Activated CD8-positive, alpha-beta memory T cell treated with anti-CD3 and anti-CD28 coated beads for 36 hours (primary cell): Measurements from ENCODE around the gene PLLP. TPM values are rescaled to one million over a fixed set of nuclear protein-coding genes. Genes with fewer than 3 reads are reported as not detected.

Experiments used
- CTCF ChIA-PET: fragments of 350-600 bp; sonication (Branson Sonifier 250); formaldehyde crosslinking; loops from one replicate; lab custom pipeline; 2021; ENCODE audit warnings: antibody characterized with exemption; lab: Charles Lee
- POLR2A ChIA-PET: fragments of 350-600 bp; sonication (Branson Sonifier 250); formaldehyde crosslinking; loops from one replicate; lab custom pipeline; 2021; ENCODE audit warnings: antibody characterized with exemption; lab: Charles Lee
- total RNA-seq, 2 experiments: library from RNA; stranded (reverse); gene quantifications; one replicate each; pipeline ENCODE4 v1.2.3, GENCODE V29; 2021

Gene PLLP
- total RNA-seq, 2 experiments from 2014 or later: 0.17 to 0.38 TPM

GRCh38 chr16:57263541-57264351 is 20.7 kb downstream of the PLLP start:
- ChIA-PET CTCF (no interaction called here), POLR2A (no interaction called here)

- ChIA-PET CTCF (no interaction called here), POLR2A (no interaction called here)
Measured at GRCh38 chr16:57262841-57263540, 21.5 kb downstream of the PLLP start.

- CTCF ChIA-PET: no interaction called here
- POLR2A ChIA-PET: no interaction called here
Measured at GRCh38 chr16:57261806-57262205, 22.7 kb downstream of the PLLP start.

- POLR2A ChIA-PET: no interaction called here
- CTCF ChIA-PET: interaction anchor here (1.1 kb wide), 1 partner anchor 39 kb away, joined by 5 read pairs; no protein-coding TSS in a partner anchor
Measured at GRCh38 chr16:57260294-57260929, 24.1 kb downstream of the PLLP start.

- ChIA-PET CTCF (no interaction called here), POLR2A (no interaction called here)
Measured at GRCh38 chr16:57258910-57259475, 25.5 kb downstream of the PLLP start.

- CTCF ChIA-PET: no interaction called here
- POLR2A ChIA-PET: no interaction called here
Measured at GRCh38 chr16:57258226-57258909, 26.1 kb downstream of the PLLP start.

GRCh38 chr16:57257455-57258070 is 26.9 kb downstream of the PLLP start:
- ChIA-PET POLR2A (no interaction called here), CTCF (no interaction called here)

GRCh38 chr16:57256601-57257395 is 27.7 kb downstream of the PLLP start:
- ChIA-PET POLR2A (no interaction called here), CTCF (no interaction called here)

- POLR2A ChIA-PET: no interaction called here
- CTCF ChIA-PET: no interaction called here
Measured at GRCh38 chr16:57255686-57256415, 28.6 kb downstream of the PLLP start.

- ChIA-PET CTCF (interaction anchor here (0.7 kb wide), 1 partner anchor 267 kb away, joined by 3 read pairs; no protein-coding TSS in a partner anchor), POLR2A (no interaction called here)
Measured at GRCh38 chr16:57253466-57253865, 31.0 kb downstream of the PLLP start.

GRCh38 chr16:57252148-57252721 is 32.2 kb downstream of the PLLP start:
- POLR2A ChIA-PET: no interaction called here

GRCh38 chr16:57251352-57251751 is 33.1 kb downstream of the PLLP start:
- ChIA-PET POLR2A (no interaction called here), CTCF (interaction anchor here (1.2 kb wide), 1 partner anchor 166 kb away, joined by 3 read pairs; no protein-coding TSS in a partner anchor)

More at GRCh38 chr16:57252148-57252721, 32.2 kb downstream of the PLLP start:
- CTCF ChIA-PET: no interaction called here

- CTCF ChIA-PET: interaction anchor here (1.0 to 1.3 kb wide), 3 partner anchors 9 to 171 kb away, joined by 3 to 6 read pairs (median 4); no protein-coding TSS in a partner anchor
- POLR2A ChIA-PET: interaction anchor here (0.7 to 1.4 kb wide), 4 partner anchors 36 to 101 kb away, joined by 3 to 5 read pairs (median 4); partner anchors contain the start of genes PSME3IP1 and RSPRY1
Measured at GRCh38 chr16:57245472-57246113, 38.9 kb downstream of the PLLP start.

- POLR2A ChIA-PET: interaction anchor here (0.7 to 1.4 kb wide), 4 partner anchors 37 to 100 kb away, joined by 3 to 5 read pairs (median 4); partner anchors contain the start of genes PSME3IP1 and RSPRY1
Measured at GRCh38 chr16:57244767-57245471, 39.6 kb downstream of the PLLP start, which contains the start of gene ARL2BP. ARL2BP (plus strand) TSS chr16:57245259; CDS start chr16:57245368, 109 bp downstream.

GRCh38 chr16:57244463-57244766 is 40.1 kb downstream of the PLLP start:
- CTCF ChIA-PET: interaction anchor here (0.5 kb wide), 1 partner anchor 83 kb away, joined by 5 read pairs; no protein-coding TSS in a partner anchor

More at GRCh38 chr16:57244767-57245471, 39.6 kb downstream of the PLLP start, which contains the start of gene ARL2BP:
- CTCF ChIA-PET: interaction anchor here (1.0 to 1.3 kb wide), 3 partner anchors 9 to 172 kb away, joined by 3 to 6 read pairs (median 4); no protein-coding TSS in a partner anchor

More at GRCh38 chr16:57244463-57244766, 40.1 kb downstream of the PLLP start:
- POLR2A ChIA-PET: interaction anchor here (1.4 kb wide), 1 partner anchor 59 kb away, joined by 3 read pairs; the partner anchor contains the start of genes PSME3IP1 and RSPRY1
